ENCODE measurements around the gene HSD17B7.

HSD17B7 gene

GRCh38 chr1:162854245-162854882 is 63.9 kb downstream of the HSD17B7 start:
- DNase-seq (ENCODE audit: extremely low read depth in 1 of 2, low read depth in 1 of 2) = peak; percentile 4 to 21

GRCh38 chr1:162855461-162856150 is 65.1 kb downstream of the HSD17B7 start:
- no peak for DNase-seq (ENCODE audit: extremely low read depth in 1 of 2, low read depth in 1 of 2)

- no peak for DNase-seq (ENCODE audit: extremely low read depth in 1 of 2, low read depth in 1 of 2)
Measured at GRCh38 chr1:162856260-162856659, 65.8 kb downstream of the HSD17B7 start.

DNA sequence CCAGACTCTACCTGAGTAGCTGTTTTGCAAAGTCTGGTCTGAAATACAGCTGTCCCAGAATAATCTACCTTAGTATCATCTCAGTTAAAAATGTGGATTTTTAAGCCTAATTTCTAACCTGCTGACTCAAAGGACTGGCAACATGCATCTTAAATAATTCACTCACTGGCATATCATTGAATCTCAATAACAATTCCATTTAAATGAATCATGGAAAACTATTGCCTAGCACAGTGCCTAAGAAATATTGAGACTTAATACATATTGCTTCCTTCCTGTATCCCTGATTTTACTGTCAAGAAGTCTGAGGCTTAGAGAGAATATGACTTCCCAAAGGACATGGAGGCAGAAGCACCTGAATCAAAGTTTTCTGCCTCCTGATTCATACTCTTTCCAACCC is 67.3 kb downstream of the HSD17B7 start:
- DNase-seq (ENCODE audit: extremely low read depth in 1 of 2, low read depth in 1 of 2) = no peak

- DNase-seq (ENCODE audit: extremely low read depth in 1 of 2, low read depth in 1 of 2) = no peak
Measured at GRCh38 chr1:162859191-162859590, 68.7 kb downstream of the HSD17B7 start.

- no peak for DNase-seq (ENCODE audit: extremely low read depth in 1 of 2, low read depth in 1 of 2)
Measured at GRCh38 chr1:162861101-162861500, 70.6 kb downstream of the HSD17B7 start, which contains the start of gene CCDC190. Gene CCDC190 (minus strand): TSS chr1:162861175. CDS start chr1:162859646, 1,529 bp downstream.

GRCh38 chr1:162861625-162862024 is 71.1 kb downstream of the HSD17B7 start:
- DNase-seq (ENCODE audit: extremely low read depth in 1 of 2, low read depth in 1 of 2) = no peak

Data from stimulated activated CD8-positive, alpha-beta memory T cell treated with anti-CD3 and anti-CD28 coated beads, Interleukin-7, amount 100 ng/mL, for 48 hours (primary cell).